Osteoblast (primary cell): ENCODE data around the gene MKLN1. TPM values are rescaled to one million over a fixed set of nuclear protein-coding genes. Genes with fewer than 3 reads are reported as not detected.

Experiments used
- DNase-seq: peaks from one replicate; pipeline ENCODE4 v3.0.0; 2011; ENCODE audit warnings: low spot score, mixed read lengths; ENCODE audit not compliant: insufficient read length; ENCODE audit errors: missing footprints
- H2AFZ ChIP-seq: 2 replicates; pipeline ENCODE4 v1.6.0; 2011; ENCODE audit warnings: mild to moderate bottlenecking, low read length
- H3K27ac ChIP-seq: 2 replicates; pipeline ENCODE4 v1.5.1; 2011; ENCODE audit warnings: mild to moderate bottlenecking, low read depth, low read length, moderate library complexity
- H3K27me3 ChIP-seq: 2 replicates; pipeline ENCODE4 v1.6.0; 2012; ENCODE audit warnings: mild to moderate bottlenecking, control low read depth, inconsistent platforms, low read length, moderate library complexity; ENCODE audit not compliant: insufficient read depth
- H3K36me3 ChIP-seq: 2 replicates; pipeline ENCODE4 v1.5.1; 2011; ENCODE audit warnings: mild to moderate bottlenecking, low read length, control low read depth, moderate library complexity; ENCODE audit not compliant: insufficient read depth
- H3K4me1 ChIP-seq: 2 replicates; pipeline ENCODE4 v1.5.1; 2011; ENCODE audit warnings: mild to moderate bottlenecking, low read length, control low read depth, moderate library complexity; ENCODE audit not compliant: insufficient read depth
- H3K4me2 ChIP-seq: 2 replicates; pipeline ENCODE4 v1.6.0; 2011; ENCODE audit warnings: mild to moderate bottlenecking, low read length; ENCODE audit not compliant: insufficient read depth
- H3K4me3 ChIP-seq: fragments of 200-600 bp; sonication (generic); 3 replicates; pipeline ENCODE4 v1.5.1; 2012; ENCODE audit warnings: mild to moderate bottlenecking, low read length, inconsistent platforms; ENCODE audit not compliant: insufficient read depth
- H3K79me2 ChIP-seq: 2 replicates; pipeline ENCODE4 v1.6.0; 2012; ENCODE audit warnings: mild to moderate bottlenecking, low read length, control low read depth, inconsistent platforms; ENCODE audit not compliant: insufficient read depth
- H3K9me3 ChIP-seq: 2 replicates; pipeline ENCODE4 v1.5.1; 2011; ENCODE audit warnings: low read depth, low read length, control low read depth
- H4K20me1 ChIP-seq: 2 replicates; pipeline ENCODE4 v1.6.0; 2012; ENCODE audit warnings: mild to moderate bottlenecking, low read length, control low read depth; ENCODE audit not compliant: insufficient read depth
- total RNA-seq: library from RNA; depleted of rRNA; stranded (reverse); fragments of >200 nt; gene quantifications from 2 replicates; pipeline ENCODE4 v1.2.3, GENCODE V29; 2012
- TF ChIP-seq, protein P1 (sequence below): IDR thresholded peaks from 2 replicates; pipeline ENCODE4 v1.5.1; 2011; ENCODE audit warnings: mild to moderate bottlenecking, low read depth, low read length, moderate library complexity; ENCODE audit errors: extremely low read depth

MKLN1 gene
- total RNA-seq, 1 donor, result 52.8 TPM

DNA sequence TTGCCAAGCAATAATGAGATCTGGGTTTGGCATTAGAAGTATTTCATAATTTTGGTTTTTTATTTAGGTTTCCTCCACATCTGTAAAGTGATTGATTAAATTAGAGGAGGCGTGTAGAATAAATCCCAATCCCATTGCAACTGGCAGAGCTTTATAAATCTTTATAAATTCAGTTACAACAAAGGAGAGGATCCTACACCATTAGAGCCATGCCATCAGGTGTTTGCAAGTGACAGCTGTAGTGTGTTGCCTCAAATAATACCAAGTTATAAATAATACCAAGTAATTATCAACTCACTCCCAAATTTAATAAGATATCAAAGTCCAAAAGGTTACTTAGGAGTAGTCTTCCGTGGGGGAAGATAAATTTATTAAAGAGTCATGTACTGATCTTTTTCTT lies 166.5 kb downstream of the MKLN1 start:
- TF ChIP-seq, protein P1, sequence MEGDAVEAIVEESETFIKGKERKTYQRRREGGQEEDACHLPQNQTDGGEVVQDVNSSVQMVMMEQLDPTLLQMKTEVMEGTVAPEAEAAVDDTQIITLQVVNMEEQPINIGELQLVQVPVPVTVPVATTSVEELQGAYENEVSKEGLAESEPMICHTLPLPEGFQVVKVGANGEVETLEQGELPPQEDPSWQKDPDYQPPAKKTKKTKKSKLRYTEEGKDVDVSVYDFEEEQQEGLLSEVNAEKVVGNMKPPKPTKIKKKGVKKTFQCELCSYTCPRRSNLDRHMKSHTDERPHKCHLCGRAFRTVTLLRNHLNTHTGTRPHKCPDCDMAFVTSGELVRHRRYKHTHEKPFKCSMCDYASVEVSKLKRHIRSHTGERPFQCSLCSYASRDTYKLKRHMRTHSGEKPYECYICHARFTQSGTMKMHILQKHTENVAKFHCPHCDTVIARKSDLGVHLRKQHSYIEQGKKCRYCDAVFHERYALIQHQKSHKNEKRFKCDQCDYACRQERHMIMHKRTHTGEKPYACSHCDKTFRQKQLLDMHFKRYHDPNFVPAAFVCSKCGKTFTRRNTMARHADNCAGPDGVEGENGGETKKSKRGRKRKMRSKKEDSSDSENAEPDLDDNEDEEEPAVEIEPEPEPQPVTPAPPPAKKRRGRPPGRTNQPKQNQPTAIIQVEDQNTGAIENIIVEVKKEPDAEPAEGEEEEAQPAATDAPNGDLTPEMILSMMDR, result no peak
- Histone ChIP-seq H3K4me1 (peaks cover 19% of the 10 kb centered on the region), H3K27me3 (no peaks in the 10 kb centered on the region), H4K20me1 (no peaks in the 10 kb centered on the region), H3K4me2 (no peak overlapping the region), H3K79me2 (no peaks in the 10 kb centered on the region), H3K4me3 (no peak overlapping the region), H3K36me3 (peaks cover 13% of the 10 kb centered on the region), H2AFZ (no peak overlapping the region), H3K27ac (no peak overlapping the region), H3K9me3 (no peaks in the 10 kb centered on the region)
- no peak for DNase-seq

DNA sequence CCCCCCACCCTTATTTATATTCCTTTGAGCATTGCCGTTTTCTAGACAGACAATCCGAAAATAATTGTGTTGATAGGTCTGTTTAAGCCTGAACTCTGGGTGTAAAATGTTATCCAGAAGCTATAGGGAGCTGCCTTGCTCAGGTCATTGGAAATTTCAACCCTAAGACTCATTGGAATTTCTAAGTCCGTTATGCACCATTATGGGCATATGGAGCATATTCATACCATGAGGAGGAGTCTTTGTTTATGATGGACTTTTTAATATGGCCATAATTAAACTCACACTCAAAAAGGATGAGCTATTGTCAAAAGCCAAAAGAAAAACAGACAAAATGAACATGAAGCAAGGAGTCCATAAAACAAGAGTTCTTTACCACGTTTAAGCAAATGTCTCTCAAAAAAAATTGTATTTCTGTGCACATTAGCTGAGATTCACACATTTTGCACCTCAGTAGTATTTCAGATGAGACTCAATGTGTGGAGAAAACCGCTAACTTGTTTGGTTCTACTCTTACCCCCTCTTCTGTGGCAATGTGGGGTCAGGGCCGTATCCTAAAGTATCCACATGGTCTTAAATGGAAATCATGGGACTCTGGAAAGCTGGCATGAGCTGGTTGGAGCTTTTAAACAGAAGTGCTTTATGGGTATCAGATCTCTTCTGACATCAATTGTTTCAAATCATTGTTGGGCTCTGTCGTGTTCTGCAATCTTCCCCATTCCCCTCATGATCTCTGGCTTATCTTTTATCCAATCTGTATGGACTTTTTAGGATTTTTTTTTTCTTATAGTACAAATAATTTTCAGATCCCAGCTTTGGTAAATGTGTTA lies 168.2 kb downstream of the MKLN1 start:
- H2AFZ ChIP-seq, result no peak overlapping the region
- H4K20me1 ChIP-seq, result no peaks in the 10 kb centered on the region
- H3K4me1 ChIP-seq, result peaks cover 19% of the 10 kb centered on the region
- no peaks in the 10 kb centered on the region for H3K9me3 ChIP-seq
- no peak overlapping the region for H3K4me2 ChIP-seq
- H3K36me3 ChIP-seq, result peaks cover 13% of the 10 kb centered on the region
- DNase-seq, result no peak
- no peak overlapping the region for H3K4me3 ChIP-seq
- no peak overlapping the region for H3K27ac ChIP-seq
- TF ChIP-seq, protein P1, result no peak
- no peaks in the 10 kb centered on the region for H3K79me2 ChIP-seq
- H3K27me3 ChIP-seq, result no peaks in the 10 kb centered on the region

DNA sequence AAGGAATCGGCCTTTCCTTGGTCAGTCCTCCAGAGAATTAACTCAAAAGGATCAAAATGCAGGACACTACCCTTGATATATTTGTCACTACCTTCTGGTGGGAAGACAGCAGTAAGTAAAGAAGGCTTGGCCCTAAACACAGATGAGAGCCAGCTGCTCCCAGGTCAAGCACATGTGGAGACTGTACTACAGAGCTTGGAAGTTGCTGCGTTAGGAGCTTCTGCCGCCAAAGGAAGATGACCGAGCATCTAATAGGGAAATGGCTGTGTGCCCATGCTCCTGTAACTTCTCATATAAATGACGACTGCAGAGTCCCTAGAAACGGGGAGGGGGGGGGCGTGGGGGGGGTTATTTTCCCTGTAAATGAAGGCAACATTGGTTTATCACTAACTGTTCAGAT lies 169.8 kb downstream of the MKLN1 start:
- Histone ChIP-seq H3K27ac (no peak overlapping the region), H3K4me1 (peaks cover 12% of the 10 kb centered on the region), H3K9me3 (no peaks in the 10 kb centered on the region), H3K4me2 (no peak overlapping the region), H3K27me3 (no peaks in the 10 kb centered on the region), H3K79me2 (no peaks in the 10 kb centered on the region), H4K20me1 (no peaks in the 10 kb centered on the region), H2AFZ (no peak overlapping the region), H3K4me3 (no peak overlapping the region), H3K36me3 (peaks cover 13% of the 10 kb centered on the region)
- no peak for DNase-seq
- TF ChIP-seq, protein P1, result no peak

DNA sequence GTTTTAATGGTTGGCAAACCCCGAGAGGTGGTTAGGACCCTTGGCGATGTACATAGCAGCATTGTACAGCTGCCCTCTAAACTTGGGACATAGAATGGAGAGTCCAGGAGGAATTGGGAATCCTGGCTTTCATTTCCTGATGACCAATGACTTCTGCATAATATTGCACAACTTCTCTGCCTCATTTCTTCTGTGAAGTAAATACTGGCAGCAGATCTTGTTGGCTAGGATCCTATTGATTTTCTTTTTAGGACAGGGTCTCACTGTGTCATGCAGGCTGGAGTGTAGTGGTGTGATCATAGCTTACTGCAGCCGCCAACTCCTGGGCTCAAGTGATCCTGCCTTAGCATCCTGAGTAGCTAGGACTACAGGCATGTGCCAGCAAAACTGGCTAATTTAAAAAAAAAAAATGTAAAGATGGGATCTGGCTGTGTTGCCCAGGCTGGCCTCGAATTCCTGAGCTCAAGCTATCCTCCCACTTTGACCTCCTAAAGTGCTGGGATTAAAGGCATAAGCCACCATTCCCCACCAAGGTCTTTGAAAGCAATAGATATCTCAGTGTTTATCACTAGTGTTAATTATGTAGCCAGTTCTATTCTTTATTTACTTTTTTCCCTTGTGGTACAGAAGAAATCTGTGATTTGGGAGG lies 170.7 kb downstream of the MKLN1 start:
- Histone ChIP-seq H3K79me2 (no peaks in the 10 kb centered on the region), H3K4me1 (peaks cover 14% of the 10 kb centered on the region), H2AFZ (no peak overlapping the region), H3K36me3 (peaks cover 13% of the 10 kb centered on the region), H3K4me2 (no peak overlapping the region), H3K27ac (no peak overlapping the region), H4K20me1 (no peaks in the 10 kb centered on the region), H3K27me3 (no peaks in the 10 kb centered on the region), H3K9me3 (no peaks in the 10 kb centered on the region), H3K4me3 (no peak overlapping the region)
- TF ChIP-seq, protein P1, result no peak
- DNase-seq, result no peak
